Fibroblast of lung (primary cell): ENCODE results near the gene GNG7. TPM values are rescaled to one million over a fixed set of nuclear protein-coding genes. Genes with fewer than 3 reads are reported as not detected.

Experiments
- DNase-seq, 2 donors: peaks; one replicate each; pipeline versions ENCODE4 v3.0.0 to v3.0.0-alpha.2; 2010; ENCODE audit warnings: low read depth in 2 of 2
- H2AFZ ChIP-seq: 2 replicates; pipeline ENCODE4 v1.5.1; 2012; ENCODE audit warnings: low read length, control low read depth, inconsistent platforms
- H3K27ac ChIP-seq: 2 replicates; pipeline ENCODE4 v1.5.1; 2011; ENCODE audit warnings: low read length, control low read depth; ENCODE audit not compliant: insufficient read depth
- H3K27me3 ChIP-seq: 2 replicates; pipeline ENCODE4 v1.5.1; 2011; ENCODE audit warnings: mild to moderate bottlenecking, low read length; ENCODE audit not compliant: control insufficient read depth, insufficient read depth
- H3K36me3 ChIP-seq: 2 replicates; pipeline ENCODE4 v1.5.1; 2011; ENCODE audit warnings: low read length; ENCODE audit not compliant: control insufficient read depth, insufficient read depth
- H3K4me1 ChIP-seq: 2 replicates; pipeline ENCODE4 v1.5.1; 2011; ENCODE audit warnings: low read length; ENCODE audit not compliant: control insufficient read depth, insufficient read depth; ENCODE audit errors: extremely low read depth
- H3K4me2 ChIP-seq: 2 replicates; pipeline ENCODE4 v1.5.1; 2011; ENCODE audit warnings: low read length, control low read depth; ENCODE audit not compliant: insufficient read depth; ENCODE audit errors: extremely low read depth
- H3K4me3 ChIP-seq, 4 experiments: fragments of 200-600 bp in 1 of 4; sonication (generic) in 1 of 4; replicated peaks in 1 of 4; 2 replicates each; pipeline ENCODE4 v1.5.1; 2011 to 2016; ENCODE audit warnings: low read length in 4 of 4, low read depth in 3 of 4, mild to moderate bottlenecking in 3 of 4, control low read depth in 2 of 4, inconsistent platforms in 1 of 4, mixed read lengths in 1 of 4; ENCODE audit not compliant: insufficient read depth in 1 of 4; ENCODE audit errors: control extremely low read depth in 1 of 4
- H3K79me2 ChIP-seq: 2 replicates; pipeline ENCODE4 v1.5.1; 2012; ENCODE audit warnings: mild to moderate bottlenecking, low read length, inconsistent platforms; ENCODE audit not compliant: control insufficient read depth, insufficient read depth
- H3K9ac ChIP-seq: 2 replicates; pipeline ENCODE4 v1.5.1; 2011; ENCODE audit warnings: mild to moderate bottlenecking, low read length, control low read depth; ENCODE audit not compliant: insufficient read depth
- H3K9me3 ChIP-seq: 2 replicates; pipeline ENCODE4 v1.5.1; 2012; ENCODE audit warnings: low read depth, low read length; ENCODE audit not compliant: control insufficient read depth, insufficient read depth
- H4K20me1 ChIP-seq: 2 replicates; pipeline ENCODE4 v1.5.1; 2011; ENCODE audit warnings: low read length; ENCODE audit not compliant: control insufficient read depth, insufficient read depth; ENCODE audit errors: extremely low read depth
- EZH2 ChIP-seq: IDR thresholded peaks from 2 replicates; pipeline ENCODE4 v1.5.1; 2012; ENCODE audit warnings: low read length, control low read depth, mild to moderate bottlenecking; ENCODE audit errors: missing control alignments
- polyA plus RNA-seq, 2 donors: library from polyadenylated mRNA; depleted of rRNA in 1 of 2; stranded (reverse) in 1 of 2; unstranded in 1 of 2; fragments of >200 nt; gene quantifications; 2 replicates each; pipeline ENCODE4 v1.2.1, GENCODE V29; 2011 to 2012; ENCODE audit warnings: missing spikeins in 1 of 2
- total RNA-seq: library from RNA; depleted of rRNA; stranded (reverse); fragments of >200 nt; gene quantifications from 2 replicates; pipeline ENCODE4 v1.2.1, GENCODE V29; 2014
- TF ChIP-seq, protein P1 (sequence below), 2 donors: IDR thresholded peaks in 1 of 2; conservative IDR thresholded peaks in 1 of 2; 1 replicate in 1 of 2; 2 replicates in 1 of 2; pipeline ENCODE4 v1.5.1; 2011 to 2012; ENCODE audit warnings: low read length in 2 of 2, control low read depth in 1 of 2, inconsistent platforms in 1 of 2, low read depth in 1 of 2, mild to moderate bottlenecking in 1 of 2

Gene GNG7
- total and polyA plus RNA-seq, 2 donors (not counting 1 experiment from before 2014, with no cell fraction given) = 0.27 to 0.83 TPM

DNA sequence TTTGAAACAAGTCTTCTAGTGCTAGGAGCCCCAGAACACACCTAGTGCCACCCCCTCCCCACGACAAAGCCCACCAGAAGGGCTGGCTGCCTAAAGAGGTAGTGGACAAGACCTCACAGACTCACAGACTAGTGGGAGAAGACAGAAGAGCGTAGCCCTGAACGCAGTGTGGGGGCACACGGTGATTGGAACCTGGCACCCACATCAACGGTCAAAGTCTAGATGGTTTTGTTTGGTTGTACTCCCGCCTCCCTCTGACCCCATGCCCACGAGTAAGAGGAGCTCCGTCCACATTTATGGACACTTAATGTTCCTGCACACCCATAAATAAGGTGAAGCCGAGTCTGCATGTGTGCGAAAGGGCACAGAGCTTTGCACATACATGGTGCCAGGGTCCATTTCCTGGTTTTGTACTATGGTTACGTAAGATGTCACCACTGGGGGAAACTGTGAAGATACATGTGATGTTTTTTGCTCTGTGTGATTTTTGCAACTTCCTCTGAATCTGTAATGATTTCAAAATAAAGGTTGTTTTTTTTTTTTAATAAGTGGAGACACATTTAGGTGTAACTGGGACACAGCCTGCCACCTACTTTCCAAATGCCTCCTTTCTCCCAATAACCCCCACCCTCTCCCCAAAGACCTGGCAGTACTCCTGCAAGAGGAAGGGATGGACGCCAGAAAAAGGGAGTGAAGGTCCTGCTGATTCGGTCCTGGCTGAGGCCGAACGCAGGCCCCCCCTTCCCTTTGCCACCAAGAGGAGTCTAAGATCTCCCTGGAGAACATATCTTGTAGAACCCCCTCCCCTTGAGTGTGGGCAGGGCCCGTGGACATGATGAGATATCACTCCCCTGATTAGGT, 72.8 kb downstream of the GNG7 start:
- DNase-seq = no peak
- TF ChIP-seq, protein P1, sequence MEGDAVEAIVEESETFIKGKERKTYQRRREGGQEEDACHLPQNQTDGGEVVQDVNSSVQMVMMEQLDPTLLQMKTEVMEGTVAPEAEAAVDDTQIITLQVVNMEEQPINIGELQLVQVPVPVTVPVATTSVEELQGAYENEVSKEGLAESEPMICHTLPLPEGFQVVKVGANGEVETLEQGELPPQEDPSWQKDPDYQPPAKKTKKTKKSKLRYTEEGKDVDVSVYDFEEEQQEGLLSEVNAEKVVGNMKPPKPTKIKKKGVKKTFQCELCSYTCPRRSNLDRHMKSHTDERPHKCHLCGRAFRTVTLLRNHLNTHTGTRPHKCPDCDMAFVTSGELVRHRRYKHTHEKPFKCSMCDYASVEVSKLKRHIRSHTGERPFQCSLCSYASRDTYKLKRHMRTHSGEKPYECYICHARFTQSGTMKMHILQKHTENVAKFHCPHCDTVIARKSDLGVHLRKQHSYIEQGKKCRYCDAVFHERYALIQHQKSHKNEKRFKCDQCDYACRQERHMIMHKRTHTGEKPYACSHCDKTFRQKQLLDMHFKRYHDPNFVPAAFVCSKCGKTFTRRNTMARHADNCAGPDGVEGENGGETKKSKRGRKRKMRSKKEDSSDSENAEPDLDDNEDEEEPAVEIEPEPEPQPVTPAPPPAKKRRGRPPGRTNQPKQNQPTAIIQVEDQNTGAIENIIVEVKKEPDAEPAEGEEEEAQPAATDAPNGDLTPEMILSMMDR (conservative IDR thresholded peaks at IDR 0.05 in 1 of 2, IDR thresholded peaks at IDR 0.05 in 1 of 2; ENCODE audit: low read depth in 1 of 2, low read length in 2 of 2) = no peak
- TF ChIP-seq EZH2 = no peak
- H3K9ac ChIP-seq = no peak overlapping the region
- H3K79me2 ChIP-seq = no peaks in the 10 kb centered on the region
- no peak overlapping the region for H3K4me2 ChIP-seq
- H3K4me1 ChIP-seq = peaks cover 9% of the 10 kb centered on the region
- no peak overlapping the region for H2AFZ ChIP-seq
- no peaks in the 10 kb centered on the region for H4K20me1 ChIP-seq
- H3K36me3 ChIP-seq = no peaks in the 10 kb centered on the region
- H3K27me3 ChIP-seq = no peaks in the 10 kb centered on the region
- no peak overlapping the region for H3K27ac ChIP-seq
- H3K4me3 ChIP-seq = no peak overlapping the region
- no peaks in the 10 kb centered on the region for H3K9me3 ChIP-seq

DNA sequence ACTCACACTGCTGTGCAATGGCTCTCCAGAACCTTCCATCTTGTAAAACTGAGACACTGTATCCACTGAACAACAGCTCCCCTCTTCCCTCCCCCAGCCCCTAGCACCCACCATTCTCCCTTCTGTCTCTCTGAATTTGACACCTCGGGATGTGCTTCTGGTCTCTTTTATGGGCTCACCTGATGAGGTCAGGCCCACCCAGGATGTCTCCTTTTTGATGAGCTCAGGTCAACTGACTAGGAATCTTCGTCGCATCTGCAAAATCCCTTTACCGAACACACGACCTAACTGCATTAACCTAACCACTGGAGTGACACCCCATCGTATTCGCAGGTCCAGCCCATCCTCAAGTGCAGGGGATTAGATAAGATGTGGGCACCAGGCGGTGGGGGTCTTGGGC, 73.9 kb downstream of the GNG7 start:
- no peak for TF ChIP-seq EZH2
- TF ChIP-seq, protein P1 (conservative IDR thresholded peaks at IDR 0.05 in 1 of 2, IDR thresholded peaks at IDR 0.05 in 1 of 2; ENCODE audit: low read depth in 1 of 2, low read length in 2 of 2) = no peak
- peaks cover 9% of the 10 kb centered on the region for H3K4me1 ChIP-seq

DNA sequence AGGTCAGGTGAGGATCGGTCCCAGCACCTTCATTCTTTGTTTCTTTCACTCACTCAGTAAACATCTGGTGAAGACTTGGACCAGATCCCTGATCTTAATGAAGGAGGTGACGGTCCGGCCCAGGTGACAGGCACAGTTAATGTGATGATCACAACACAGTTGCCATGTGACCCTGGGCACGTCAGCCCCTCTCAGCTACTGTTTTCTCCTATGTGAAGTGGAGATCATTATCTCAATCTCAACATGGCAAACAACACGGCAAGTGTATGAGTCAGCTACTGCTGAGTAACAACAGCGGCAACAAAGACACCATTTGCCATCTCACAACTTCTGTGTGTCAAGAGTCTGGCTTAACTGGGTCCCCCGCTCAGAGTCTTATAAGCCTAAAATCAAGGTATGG, 74.6 kb downstream of the GNG7 start:
- Histone ChIP-seq H3K27me3 (no peaks in the 10 kb centered on the region), H2AFZ (no peak overlapping the region), H3K79me2 (no peaks in the 10 kb centered on the region), H3K9me3 (no peaks in the 10 kb centered on the region), H3K9ac (no peak overlapping the region), H4K20me1 (no peaks in the 10 kb centered on the region), H3K27ac (peak overlapping the region; percentile 76), H3K4me2 (peak overlapping the region; percentile 33), H3K36me3 (no peaks in the 10 kb centered on the region), H3K4me3 (no peak overlapping the region), H3K4me1 (peaks cover 9% of the 10 kb centered on the region)
- peak; percentile 39 to 67 for DNase-seq
- no peak for TF ChIP-seq EZH2
- TF ChIP-seq, protein P1 (conservative IDR thresholded peaks at IDR 0.05 in 1 of 2, IDR thresholded peaks at IDR 0.05 in 1 of 2; ENCODE audit: low read depth in 1 of 2, low read length in 2 of 2) = no peak

More for the DNA sequence above, 73.9 kb downstream of the GNG7 start:
- H3K9me3 ChIP-seq = no peaks in the 10 kb centered on the region
- H3K36me3 ChIP-seq = no peaks in the 10 kb centered on the region
- H3K27ac ChIP-seq = no peak overlapping the region
- no peak overlapping the region for H3K9ac ChIP-seq
- no peaks in the 10 kb centered on the region for H4K20me1 ChIP-seq
- H3K79me2 ChIP-seq = no peaks in the 10 kb centered on the region
- no peak overlapping the region for H2AFZ ChIP-seq
- H3K4me2 ChIP-seq = no peak overlapping the region
- H3K4me3 ChIP-seq = no peak overlapping the region
- H3K27me3 ChIP-seq = no peaks in the 10 kb centered on the region
- no peak for DNase-seq
